Thymus (tissue), 11 donors: ENCODE measurements around the gene FEZF1. TPM values are rescaled to one million over a fixed set of nuclear protein-coding genes. Genes with fewer than 3 reads are reported as not detected.
"Not testable (repeated sequence)": the region's sequence is repeated elsewhere in the genome, so short reads cannot be mapped to it uniquely, and the experiment has no call there.

Experiments
- DNase-seq, 9 donors: peaks; one replicate each; pipeline ENCODE4 v3.0.0-alpha.2; 2013; ENCODE audit warnings: low spot score in 9 of 9, low read depth in 6 of 9, missing footprints in 1 of 9
- H3K27ac ChIP-seq, 2 donors: one replicate each; pipeline ENCODE4 v1.5.1; 2013; ENCODE audit warnings: control low read depth in 1 of 2, low read depth in 1 of 2, low read length in 1 of 2, mild to moderate bottlenecking in 1 of 2, moderate library complexity in 1 of 2
- H3K27me3 ChIP-seq, 2 donors: one replicate each; pipeline ENCODE4 v1.5.1; 2013; ENCODE audit warnings: low read length in 1 of 2; ENCODE audit not compliant: control insufficient read depth in 2 of 2, insufficient read depth in 1 of 2
- H3K36me3 ChIP-seq, 2 donors: one replicate each; pipeline ENCODE4 v1.5.1; 2013; ENCODE audit warnings: low read length in 1 of 2, mild to moderate bottlenecking in 1 of 2, moderate library complexity in 1 of 2; ENCODE audit not compliant: control insufficient read depth in 2 of 2, insufficient read depth in 2 of 2
- H3K4me1 ChIP-seq, 2 donors: one replicate each; pipeline ENCODE4 v1.5.1; 2013; ENCODE audit warnings: low read length in 2 of 2; ENCODE audit not compliant: control insufficient read depth in 2 of 2, insufficient read depth in 2 of 2
- H3K4me3 ChIP-seq, 2 donors: one replicate each; pipeline ENCODE4 v1.5.1; 2013; ENCODE audit warnings: low read length in 2 of 2, control low read depth in 1 of 2, mild to moderate bottlenecking in 1 of 2
- H3K9me3 ChIP-seq, 2 donors: one replicate each; pipeline ENCODE4 v1.5.1; 2013; ENCODE audit warnings: low read length in 1 of 2, mild to moderate bottlenecking in 1 of 2; ENCODE audit not compliant: control insufficient read depth in 2 of 2, insufficient read depth in 1 of 2
- WGBS: extraction: QIAGEN DNeasy Blood & Tissue Kit; methylation state at CpG from one replicate; pipeline ENCODE4 v1.1.7; 2013; 5-methylcytosine and 5-hydroxymethylcytosine counted together
- polyA plus RNA-seq: library from polyadenylated mRNA; stranded (reverse); fragments of 200-250 nt; gene quantifications from one replicate; pipeline ENCODE4 v1.2.3, GENCODE V29; 2013
- total RNA-seq: library from RNA; stranded (reverse); fragments of 120-200 nt; gene quantifications from one replicate; pipeline ENCODE4 v1.2.4, GENCODE V29; 2013
- donor health status: healthy.

FEZF1 gene
- total and polyA plus RNA-seq, 2 donors = under 0.01 to 0.07 TPM

GRCh38 chr7:122290476-122290875, 14.1 kb downstream of the FEZF1 start:
- H3K36me3 ChIP-seq = no peaks in the 10 kb centered on the region
- DNase-seq = no peak
- 96% methylated on average over 1 of the region's 1 CpG for WGBS
- H3K4me3 ChIP-seq = no peak overlapping the region
- H3K27me3 ChIP-seq = no peaks in the 10 kb centered on the region
- H3K9me3 ChIP-seq = no peaks in the 10 kb centered on the region
- no peak overlapping the region for H3K27ac ChIP-seq
- no peaks in the 10 kb centered on the region for H3K4me1 ChIP-seq

DNA sequence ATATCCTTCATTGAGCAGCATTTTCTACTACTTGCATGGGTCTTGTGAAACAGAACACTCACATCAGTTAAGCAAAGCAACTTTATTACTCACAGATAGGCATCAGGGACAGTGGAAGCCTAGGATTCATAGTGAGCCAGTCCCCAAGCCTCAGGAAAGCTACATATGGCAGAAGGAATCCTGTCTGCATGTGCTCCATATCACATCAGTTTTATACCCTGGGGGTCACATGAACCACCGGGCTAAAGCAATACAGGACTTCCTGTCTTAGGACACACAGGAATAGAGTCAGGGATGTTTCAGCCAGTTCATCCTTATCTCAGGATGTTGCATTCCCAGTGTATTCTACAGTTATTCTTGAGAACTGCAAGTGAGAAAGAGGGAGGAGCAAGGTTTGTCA, 15.1 kb downstream of the FEZF1 start:
- Histone ChIP-seq H3K27me3 (no peaks in the 10 kb centered on the region), H3K27ac (no peak overlapping the region), H3K4me3 (no peak overlapping the region), H3K9me3 (no peaks in the 10 kb centered on the region), H3K36me3 (no peaks in the 10 kb centered on the region), H3K4me1 (no peaks in the 10 kb centered on the region)
- no peak for DNase-seq
- WGBS = 36% methylated on average over 1 of the region's 1 CpG

GRCh38 chr7:122284608-122285007, 19.9 kb downstream of the FEZF1 start:
- not testable (repeated sequence) for H3K27me3 ChIP-seq, H3K9me3 ChIP-seq, H3K36me3 ChIP-seq, H3K4me3 ChIP-seq, DNase-seq, H3K4me1 ChIP-seq, H3K27ac ChIP-seq
- 91% methylated on average over 15 of the region's 24 CpGs for WGBS

GRCh38 chr7:122273117-122273516, 31.4 kb downstream of the FEZF1 start:
- Histone ChIP-seq H3K27me3 (no peaks in the 10 kb centered on the region), H3K4me1 (no peaks in the 10 kb centered on the region), H3K36me3 (no peaks in the 10 kb centered on the region), H3K9me3 (no peaks in the 10 kb centered on the region), H3K27ac (no peak overlapping the region), H3K4me3 (no peak overlapping the region)
- no peak for DNase-seq
- 93% methylated on average over 2 of the region's 2 CpGs for WGBS

DNA sequence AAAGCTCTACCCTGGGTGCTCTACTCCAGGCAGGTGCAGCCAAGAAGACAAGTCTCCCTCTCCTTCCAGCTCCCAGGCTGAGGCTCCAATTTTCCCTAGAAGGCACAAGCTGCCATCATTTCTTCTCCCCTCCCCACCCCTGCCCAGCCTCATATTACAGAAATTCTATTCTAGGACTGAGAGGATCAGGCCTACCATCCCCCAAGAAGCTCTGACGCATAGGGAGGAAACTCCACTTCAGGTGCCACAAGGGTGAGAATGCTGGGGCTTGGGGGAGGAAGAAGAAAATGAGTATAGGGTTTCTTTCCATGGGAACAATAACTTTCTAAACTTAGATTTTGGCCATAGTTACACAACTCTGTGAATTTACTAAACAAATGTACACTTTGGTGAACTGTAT, 35.3 kb downstream of the FEZF1 start:
- WGBS = 61% methylated on average over 1 of the region's 1 CpG
- H3K27me3 ChIP-seq = no peaks in the 10 kb centered on the region
- H3K9me3 ChIP-seq = no peaks in the 10 kb centered on the region
- H3K4me3 ChIP-seq = no peak overlapping the region
- H3K27ac ChIP-seq = no peak overlapping the region
- H3K36me3 ChIP-seq = no peaks in the 10 kb centered on the region
- no peak for DNase-seq
- H3K4me1 ChIP-seq = no peaks in the 10 kb centered on the region

- no peaks in the 10 kb centered on the region for H3K4me1 ChIP-seq
- no peak overlapping the region for H3K4me3 ChIP-seq
- H3K36me3 ChIP-seq = no peaks in the 10 kb centered on the region
- H3K9me3 ChIP-seq = no peaks in the 10 kb centered on the region
- no peak overlapping the region for H3K27ac ChIP-seq
- no peak for DNase-seq
- H3K27me3 ChIP-seq = no peaks in the 10 kb centered on the region
- 74% methylated on average over 3 of the region's 3 CpGs for whole genome bisulfite sequencing
These were observed 36.4 kb downstream of the FEZF1 start for GRCh38 chr7:122268101-122268500.

DNA sequence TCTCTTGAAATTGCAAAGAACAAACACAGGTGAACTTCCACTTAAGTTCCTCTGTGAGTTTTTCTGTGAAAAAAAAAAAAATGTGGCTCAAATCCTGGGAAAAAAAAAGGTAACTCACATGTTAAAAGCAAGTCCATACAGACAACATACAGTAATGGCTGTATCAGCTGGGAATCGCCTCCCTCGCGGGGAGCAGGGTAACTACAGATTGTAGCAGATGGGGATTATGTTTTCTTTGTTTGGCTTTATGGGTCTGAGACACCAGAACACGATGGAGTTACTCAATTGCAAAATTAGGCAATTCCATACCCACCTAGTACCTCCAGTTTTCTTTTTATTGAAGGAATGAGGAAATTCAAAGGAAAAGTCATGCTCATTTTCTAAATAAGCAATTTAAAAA, 42.3 kb downstream of the FEZF1 start:
- no peaks in the 10 kb centered on the region for H3K9me3 ChIP-seq
- H3K4me3 ChIP-seq = no peak overlapping the region
- no peaks in the 10 kb centered on the region for H3K4me1 ChIP-seq
- no peaks in the 10 kb centered on the region for H3K36me3 ChIP-seq
- no peak for DNase-seq
- no peaks in the 10 kb centered on the region for H3K27me3 ChIP-seq
- H3K27ac ChIP-seq = no peak overlapping the region
- 46% methylated on average over 4 of the region's 4 CpGs for WGBS

DNA sequence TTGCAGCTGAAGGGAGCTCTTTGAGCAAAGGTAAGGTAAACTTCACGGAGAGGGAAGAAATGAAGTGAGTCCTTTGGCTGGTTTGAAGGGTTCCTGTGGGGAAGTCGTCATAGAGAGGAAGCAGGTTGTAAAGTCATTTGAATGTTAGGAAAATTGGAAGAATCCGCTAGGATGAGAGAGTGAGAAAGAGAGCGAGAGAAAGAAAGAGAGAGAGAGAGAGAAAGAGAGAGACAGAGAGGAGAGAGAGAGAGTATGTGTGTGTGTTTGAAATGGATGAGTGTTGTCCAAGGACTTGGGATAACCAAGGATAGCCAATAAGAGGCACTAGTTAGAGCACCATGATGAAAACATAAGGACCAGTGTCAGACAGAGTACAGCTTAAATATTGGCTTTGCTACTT, 43.1 kb downstream of the FEZF1 start:
- Histone ChIP-seq H3K27ac (no peak overlapping the region), H3K27me3 (no peaks in the 10 kb centered on the region), H3K4me1 (no peaks in the 10 kb centered on the region), H3K4me3 (no peak overlapping the region), H3K9me3 (no peaks in the 10 kb centered on the region), H3K36me3 (no peaks in the 10 kb centered on the region)
- 43% methylated on average over 4 of the region's 4 CpGs for WGBS
- DNase-seq = no peak

DNA sequence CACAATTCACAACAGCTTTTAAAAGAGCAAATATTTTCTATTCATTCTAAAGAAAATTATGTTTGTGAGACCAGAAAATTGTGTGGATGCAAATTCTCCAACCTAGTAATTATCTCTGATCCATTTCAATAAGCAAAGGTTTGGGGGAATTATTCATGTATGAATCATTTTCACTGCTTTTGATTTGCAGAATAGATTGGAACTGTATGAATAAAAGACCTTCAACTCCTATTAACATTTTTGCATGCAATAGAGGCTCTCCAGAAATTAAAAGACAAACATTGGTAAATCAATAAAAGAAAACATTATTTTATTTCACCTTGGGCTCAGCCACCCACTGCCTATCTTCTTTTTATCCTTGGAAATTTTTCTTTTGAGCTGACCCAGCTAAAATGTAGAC, 43.5 kb downstream of the FEZF1 start:
- no peaks in the 10 kb centered on the region for H3K9me3 ChIP-seq

DNA sequence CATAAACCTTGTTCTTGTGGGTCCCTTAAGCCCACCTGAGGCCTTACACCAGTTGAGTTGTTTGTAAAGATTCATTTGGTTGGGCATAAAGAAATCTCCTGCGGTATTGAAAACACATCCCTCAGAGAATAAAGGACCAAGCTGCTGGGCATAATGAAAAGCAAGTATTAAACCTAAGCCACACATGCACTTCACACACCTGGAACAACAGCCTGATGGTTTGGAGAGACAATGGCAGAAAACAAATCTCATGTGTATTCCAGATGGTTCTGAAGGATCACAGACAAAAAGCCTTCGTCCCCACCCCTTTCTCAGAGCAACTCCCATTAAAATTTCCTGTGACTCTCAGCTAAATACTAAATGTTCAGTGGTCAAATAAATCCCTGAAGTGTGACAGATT, 44.2 kb downstream of the FEZF1 start:
- no peak overlapping the region for H3K27ac ChIP-seq
- DNase-seq = no peak
- H3K4me1 ChIP-seq = no peaks in the 10 kb centered on the region
- WGBS = 44% methylated on average over 2 of the region's 2 CpGs
- H3K4me3 ChIP-seq = no peak overlapping the region
- H3K36me3 ChIP-seq = no peaks in the 10 kb centered on the region
- no peaks in the 10 kb centered on the region for H3K27me3 ChIP-seq
- H3K9me3 ChIP-seq = no peaks in the 10 kb centered on the region

More for the DNA sequence above, 43.5 kb downstream of the FEZF1 start:
- H3K27ac ChIP-seq = no peak overlapping the region
- no peaks in the 10 kb centered on the region for H3K27me3 ChIP-seq
- no peak for DNase-seq
- H3K4me3 ChIP-seq = no peak overlapping the region
- no peaks in the 10 kb centered on the region for H3K4me1 ChIP-seq
- no peaks in the 10 kb centered on the region for H3K36me3 ChIP-seq
